ENCODE measurements around the gene WDR46.
A peak's percentile ranks its signal among the peaks of the same experiment; 100 is the strongest.
"Not testable (repeated sequence)": the region's sequence is repeated elsewhere in the genome, so short reads cannot be mapped to it uniquely, and the experiment has no call there.

WDR46 gene

DNA sequence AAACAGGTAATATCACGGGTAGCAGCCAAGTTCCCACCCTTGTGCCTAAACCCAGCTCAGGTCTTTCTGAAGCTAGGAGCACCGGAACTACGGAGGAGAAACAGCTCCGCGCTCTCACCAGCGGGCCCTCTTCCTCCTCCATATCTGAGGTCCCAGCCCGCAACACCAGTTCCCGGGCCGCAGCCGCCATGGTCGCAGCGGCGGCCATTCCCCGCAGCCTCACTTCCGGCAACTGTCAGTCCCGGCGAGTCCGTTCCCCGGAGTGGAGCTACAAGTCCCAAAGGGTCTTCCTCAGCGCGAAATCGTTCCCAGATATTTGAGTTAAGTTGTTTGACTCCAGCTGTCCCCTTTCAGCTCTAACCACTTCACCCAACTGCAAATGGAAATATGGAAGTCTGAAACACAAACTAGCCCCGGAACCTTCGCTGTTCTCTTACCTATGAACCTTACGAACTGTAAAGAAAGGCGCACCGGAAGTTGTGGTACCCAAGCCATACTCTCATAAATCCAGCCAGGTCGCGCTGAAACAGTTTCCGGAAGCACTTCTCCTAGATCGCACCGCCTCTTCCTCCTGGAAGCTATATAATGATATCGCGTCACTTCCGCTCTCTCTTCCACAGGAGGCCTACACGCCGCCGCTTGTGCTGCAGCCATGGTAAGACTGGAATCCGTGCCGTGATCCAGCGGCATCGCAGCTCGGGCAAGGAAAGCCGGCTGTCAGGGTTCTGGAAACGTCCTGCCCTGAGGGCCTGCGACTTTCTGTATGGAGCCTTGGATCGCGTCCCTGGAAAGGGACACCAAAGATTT, 17.4 kb downstream of the WDR46 start, which contains the start of the genes RPS18 and VPS52:
Gene RPS18 (plus strand): TSS at position 608 of the 807 bp plus-strand sequence. CDS start 45 bp downstream, at position 653.
Gene VPS52 (minus strand): TSS at position 409 of the 807 bp plus-strand sequence. CDS start 201 bp downstream, at position 208.
- DNase-seq (ENCODE audit: low read depth in 1 of 2, low spot score in 1 of 2), result peak; percentile 68 to 77

DNA sequence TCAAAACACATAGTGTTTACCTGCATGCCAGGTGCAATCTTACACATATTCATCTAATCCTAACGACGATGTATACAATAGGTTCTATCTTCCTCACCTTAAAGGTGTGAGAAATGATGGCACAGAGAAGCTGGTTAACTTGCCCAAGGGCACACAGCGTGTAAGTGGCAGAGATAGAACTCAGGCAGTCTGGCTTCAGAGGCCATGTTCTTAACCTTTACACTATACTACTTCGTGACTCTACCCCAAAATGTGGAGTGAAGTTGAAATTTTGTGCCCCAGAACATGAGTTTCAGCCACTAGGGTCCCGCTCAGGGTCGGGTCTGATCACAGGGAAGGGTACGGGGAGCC, 17.9 kb downstream of the WDR46 start:
- DNase-seq (ENCODE audit: low read depth in 1 of 2, low spot score in 1 of 2), result no peak

DNA sequence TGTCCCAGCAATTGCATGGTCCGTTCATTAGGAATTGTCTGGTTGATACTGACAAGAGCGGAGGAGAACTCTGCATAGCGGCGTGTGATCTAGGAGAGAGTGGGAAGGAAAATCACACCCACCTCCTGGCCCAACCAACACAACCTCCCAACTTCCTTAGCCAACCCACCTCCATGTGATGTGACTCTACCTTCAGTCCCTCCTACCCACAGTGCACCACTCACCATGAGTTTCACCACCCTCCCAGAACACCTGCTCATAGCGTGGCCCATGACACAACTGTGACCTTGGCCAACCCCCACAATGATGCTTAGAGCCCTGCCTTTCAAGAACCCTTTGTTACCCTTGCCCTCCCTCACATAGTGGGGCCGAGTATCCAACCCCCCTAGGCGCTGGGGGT, 25.0 kb downstream of the WDR46 start:
- no peak for DNase-seq (ENCODE audit: low read depth in 1 of 2, low spot score in 1 of 2)

GRCh38 chr6:33262490-33262889, 26.5 kb downstream of the WDR46 start:
- DNase-seq (ENCODE audit: low read depth in 1 of 2, low spot score in 1 of 2), result not testable (repeated sequence)

GRCh38 chr6:33259032-33259431, 30.0 kb downstream of the WDR46 start:
- DNase-seq (ENCODE audit: low read depth in 1 of 2, low spot score in 1 of 2), result no peak

DNA sequence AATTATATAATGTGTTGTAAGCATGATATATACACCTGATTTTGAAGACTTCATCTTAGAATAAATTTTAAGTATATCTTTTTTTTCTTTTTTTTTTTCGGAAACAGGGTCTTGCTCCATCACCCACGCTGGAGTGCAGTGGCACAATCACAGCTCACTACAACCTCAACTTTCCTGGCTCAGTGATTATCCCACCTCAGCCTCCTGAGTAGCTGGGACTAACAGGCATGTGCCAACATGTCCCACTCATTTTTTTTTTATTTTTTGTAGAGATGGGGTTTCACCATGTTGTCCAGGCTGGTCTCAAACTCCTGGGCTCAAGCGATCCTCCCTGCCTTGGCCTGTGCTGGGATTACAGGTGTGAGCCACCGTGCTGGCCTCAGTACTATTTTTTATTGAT, 34.4 kb downstream of the WDR46 start:
- no peak for DNase-seq (ENCODE audit: low read depth in 1 of 2, low spot score in 1 of 2)

DNA sequence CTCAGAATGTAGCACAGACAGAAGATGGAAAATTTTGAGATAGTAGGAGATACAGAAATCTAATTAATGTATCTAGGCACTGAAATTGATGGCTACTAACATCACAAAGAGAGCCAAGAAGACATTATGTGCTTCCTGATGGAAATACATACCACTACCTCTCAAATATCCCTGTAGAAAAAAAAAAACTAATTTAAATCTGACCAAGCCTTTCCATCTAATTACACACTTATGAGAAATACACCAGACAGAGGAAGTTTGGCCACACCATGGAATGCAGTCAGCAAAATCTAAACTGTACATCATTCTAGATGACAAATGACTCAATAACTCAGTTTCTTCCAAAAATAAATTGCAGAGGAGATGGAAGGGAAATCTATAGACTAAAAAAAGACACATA, 36.3 kb downstream of the WDR46 start:
- DNase-seq (ENCODE audit: low read depth in 1 of 2, low spot score in 1 of 2), result no peak

DNA sequence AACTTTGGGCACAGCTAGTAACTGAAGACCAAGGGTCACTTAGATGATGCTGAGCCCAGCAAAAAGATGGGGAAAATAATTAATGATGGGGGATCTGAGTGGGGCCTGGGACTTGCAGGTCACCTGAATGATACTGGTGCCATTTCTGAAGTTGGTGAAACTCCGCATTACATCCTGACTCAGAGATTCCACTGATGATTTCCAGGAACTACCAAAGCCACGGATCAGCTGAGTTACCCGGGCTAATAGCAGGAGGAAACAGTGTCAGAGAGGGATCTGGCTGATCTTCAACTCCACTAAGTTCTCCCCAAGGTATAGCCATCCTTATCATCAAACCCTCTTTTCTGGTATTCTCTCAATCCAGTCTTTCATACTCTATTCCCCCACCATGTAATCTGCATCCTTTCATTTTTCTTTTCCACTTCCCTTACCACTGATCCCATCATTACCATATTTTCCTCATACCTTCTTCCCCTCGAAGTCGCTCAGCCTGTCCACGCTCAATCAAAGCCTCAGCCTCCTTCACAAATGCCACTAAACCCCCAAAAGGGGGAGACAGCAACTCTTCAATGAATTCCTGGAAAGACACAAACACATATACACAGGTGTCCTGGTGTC, 37.5 kb downstream of the WDR46 start:
- DNase-seq (ENCODE audit: low read depth in 1 of 2, low spot score in 1 of 2), result no peak

DNA sequence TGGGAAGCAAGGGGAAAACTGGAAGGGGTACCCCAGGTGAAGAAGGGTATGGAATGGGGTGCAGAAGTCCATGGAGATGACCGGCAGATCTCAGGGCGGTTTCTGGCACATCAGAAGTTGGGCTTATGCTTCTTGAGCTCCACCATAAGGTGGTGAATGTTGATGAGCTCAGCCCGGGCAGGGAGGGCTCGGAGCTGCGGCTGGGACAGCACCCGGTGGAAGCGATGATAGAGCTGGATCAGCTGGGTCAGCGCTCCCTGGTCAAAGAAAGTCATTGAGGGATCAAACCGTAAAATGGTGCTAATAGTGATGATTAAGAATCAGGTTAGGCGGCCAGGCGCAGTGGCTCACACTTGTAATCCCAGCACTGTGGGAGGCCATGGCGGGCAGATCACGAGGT, 38.3 kb downstream of the WDR46 start:
- no peak for DNase-seq (ENCODE audit: low read depth in 1 of 2, low spot score in 1 of 2)

GRCh38 chr6:33249732-33250630, 39.1 kb downstream of the WDR46 start:
- DNase-seq (ENCODE audit: low read depth in 1 of 2, low spot score in 1 of 2), result no peak

DNA sequence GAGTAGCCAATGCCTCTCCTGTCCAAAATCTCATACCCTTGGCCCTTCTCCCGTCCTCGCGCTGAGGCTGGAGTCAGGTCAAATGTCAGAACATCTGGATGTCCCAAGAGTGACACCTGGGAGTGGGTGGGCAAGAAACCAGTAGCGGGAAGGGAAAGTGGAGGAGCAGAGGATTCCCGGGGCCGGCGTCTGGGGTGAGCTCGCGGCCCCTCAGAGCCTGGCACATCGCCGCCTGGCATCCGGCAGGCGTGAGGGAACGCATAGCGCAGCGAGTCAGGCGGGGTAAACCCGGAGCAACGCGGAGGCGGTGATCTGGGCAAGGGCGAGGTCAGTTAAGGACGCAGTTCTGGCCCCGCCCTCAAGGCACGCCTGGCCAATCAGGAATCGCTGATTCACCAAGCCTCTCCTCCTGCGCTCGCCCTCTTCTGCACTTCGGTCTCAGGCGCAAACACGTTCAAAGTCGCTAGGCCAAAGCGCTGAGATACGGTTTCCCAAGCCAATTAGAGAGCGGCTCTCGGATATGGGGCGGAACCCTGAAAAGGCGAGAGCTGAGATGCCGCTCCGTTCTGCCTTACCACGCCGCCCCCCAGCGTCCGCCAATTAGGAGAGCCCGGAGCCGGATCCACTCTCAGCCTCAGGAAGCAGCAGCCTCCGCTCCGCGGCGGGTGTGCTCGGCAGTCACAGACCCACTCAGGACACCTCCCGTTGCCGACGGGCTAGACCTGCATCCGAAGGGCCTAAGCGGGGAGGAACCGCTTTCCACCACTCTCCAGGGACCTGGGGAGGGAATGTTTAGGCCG, 39.9 kb downstream of the WDR46 start:
- DNase-seq (ENCODE audit: low read depth in 1 of 2, low spot score in 1 of 2), result peak; percentile 86

- no peak for DNase-seq (ENCODE audit: low read depth in 1 of 2, low spot score in 1 of 2)
These were observed 40.5 kb downstream of the WDR46 start for GRCh38 chr6:33248643-33248931.

- DNase-seq (ENCODE audit: low read depth in 1 of 2, low spot score in 1 of 2), result peak; percentile 78 to 87
These were observed 40.9 kb downstream of the WDR46 start for GRCh38 chr6:33247977-33248642.

DNA sequence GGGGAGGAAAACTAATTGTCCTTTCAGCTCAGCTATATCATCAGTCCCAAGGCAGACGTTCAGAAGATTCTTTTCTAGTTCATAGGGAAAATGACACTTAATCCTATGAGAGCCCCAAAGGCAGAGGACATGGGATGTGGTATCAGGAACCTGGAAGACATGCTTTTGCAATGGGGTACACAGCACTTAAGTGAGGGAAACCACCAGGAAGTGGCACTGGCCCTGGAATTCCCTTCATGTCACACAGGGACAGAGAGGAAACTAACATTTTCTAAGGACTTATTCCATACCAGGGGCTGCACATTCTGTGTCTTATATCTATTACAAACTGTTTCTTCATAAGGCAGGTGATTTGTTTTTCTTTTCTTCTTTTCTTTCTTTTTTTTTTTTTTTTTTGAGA, 45.6 kb downstream of the WDR46 start:
- no peak for DNase-seq (ENCODE audit: low read depth in 1 of 2, low spot score in 1 of 2)

DNA sequence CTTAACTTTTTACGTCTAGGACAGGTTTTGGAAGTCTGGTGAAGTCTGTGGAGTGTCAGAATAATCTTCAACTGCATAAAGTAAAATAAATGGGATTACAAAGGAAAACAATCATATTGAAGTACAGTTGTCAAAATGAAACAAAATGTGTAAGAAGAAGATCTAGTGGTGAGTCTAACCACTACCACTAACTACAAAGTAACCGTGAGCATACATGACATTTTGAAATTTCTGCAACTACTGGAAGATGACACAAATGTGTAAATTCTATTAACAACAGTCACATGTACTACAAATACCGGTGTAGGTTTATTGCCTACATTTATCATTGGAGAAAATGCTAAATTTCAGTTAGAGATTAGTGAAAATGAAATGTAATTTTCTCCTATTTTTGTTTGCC, 47.1 kb downstream of the WDR46 start:
- no peak for DNase-seq (ENCODE audit: low read depth in 1 of 2, low spot score in 1 of 2)

DNA sequence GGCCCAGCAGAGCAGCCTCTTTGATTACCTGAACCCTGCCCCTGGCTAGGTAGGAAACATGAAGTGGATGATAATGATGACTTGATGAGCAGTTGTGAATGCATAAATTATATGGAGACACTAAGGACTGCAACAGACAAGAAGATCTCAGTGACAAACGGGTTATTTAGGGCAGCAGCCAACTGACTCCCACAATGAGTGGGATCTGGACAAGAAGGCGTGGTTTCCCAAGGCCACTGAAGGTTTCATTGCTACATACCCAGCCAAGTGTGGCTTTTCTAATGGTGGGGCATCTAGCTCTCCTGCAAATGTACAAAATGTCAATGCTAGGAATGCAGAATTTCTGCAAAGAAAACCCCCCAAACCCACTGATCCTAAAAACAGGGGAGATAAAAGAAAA, 51.3 kb downstream of the WDR46 start:
- DNase-seq (ENCODE audit: low read depth in 1 of 2, low spot score in 1 of 2), result no peak

- no peak for DNase-seq (ENCODE audit: low read depth in 1 of 2, low spot score in 1 of 2)
These were observed 52.2 kb downstream of the WDR46 start for GRCh38 chr6:33236852-33237251.

- DNase-seq (ENCODE audit: low read depth in 1 of 2, low spot score in 1 of 2), result no peak
These were observed 52.7 kb downstream of the WDR46 start for GRCh38 chr6:33236328-33236727.

- DNase-seq (ENCODE audit: low read depth in 1 of 2, low spot score in 1 of 2), result no peak
These were observed 53.8 kb downstream of the WDR46 start for GRCh38 chr6:33235221-33235634.

All from stimulated activated CD4-positive, alpha-beta T cell treated with anti-CD3 and anti-CD28 coated beads, Interleukin-15, amount 100 ng/mL, for 1 hour (primary cell).